HCT116 (cell line): Measurements from ENCODE around the gene ROCK2. TPM values are rescaled to one million over a fixed set of nuclear protein-coding genes. Genes with fewer than 3 reads are reported as not detected.

ENCODE experiments used
- ATAC-seq: fragments of 200-7000 bp; cut with Tn5 transposase; 2 replicates; pipeline ENCODE4 v1.9.1; 2020; ENCODE audit warnings: mild to moderate bottlenecking, moderate library complexity
- BruUV-seq: library from RNA; stranded (reverse); fragments of 400-500 nt; replicated peaks from 2 replicates; lab custom pipeline; 2021; lab: Mats Ljungman, UMichigan
- CTCF ChIA-PET: fragments of 300-600 bp; sonication (Branson Sonifier 250); formaldehyde crosslinking; loops from one replicate; lab custom pipeline; 2021; ENCODE audit warnings: antibody characterized with exemption; lab: Charles Lee
- POLR2A ChIA-PET: fragments of 300-600, 350-600 bp; sonication (Branson Sonifier 250); formaldehyde crosslinking; loops from one replicate; lab custom pipeline; 2021; ENCODE audit warnings: antibody characterized with exemption; lab: Charles Lee
- RAD21 ChIA-PET, 2 experiments: fragments of 300-600 bp; sonication (Branson Sonifier 250); formaldehyde crosslinking; loops; one replicate each; lab custom pipeline; 2023; ENCODE audit warnings: low total read pairs in 2 of 2; ENCODE audit not compliant: uncharacterized antibody in 2 of 2, unreplicated experiment in 2 of 2, low non-redundant PET in 1 of 2; lab: Charles Lee
- DNase-seq: peaks from one replicate; pipeline ENCODE4 v3.0.0-alpha.2; 2010; ENCODE audit warnings: low read depth, low spot score
- H2AFZ ChIP-seq: fragments of 200-600 bp; shearing (Covaris generic), sonication (generic); 2 replicates; pipeline ENCODE4 v1.6.1; 2017; ENCODE audit warnings: low read depth, mixed run types, mixed read lengths, antibody characterized with exemption, low read length; ENCODE audit not compliant: poor library complexity, severe bottlenecking
- H3K27ac ChIP-seq: 2 replicates; pipeline ENCODE4 v1.5.1; 2012; ENCODE audit warnings: low read depth, low read length
- H3K27me3 ChIP-seq: fragments of 200-600 bp; sonication (generic); 2 replicates; pipeline ENCODE4 v1.6.1; 2016; ENCODE audit warnings: mixed run types, low read length, mixed read lengths; ENCODE audit not compliant: insufficient read depth
- H3K36me3 ChIP-seq, 2 experiments: fragments of 200-500 bp in 1 of 2; fragments of 200-600 bp in 1 of 2; sonication (Bioruptor generic) in 1 of 2; sonication (generic) in 1 of 2; 2 replicates each; pipeline versions ENCODE4 v1.5.1 to v1.6.1; 2014 to 2016; ENCODE audit warnings: low read length in 2 of 2, inconsistent platforms in 1 of 2, mixed read lengths in 1 of 2, mixed run types in 1 of 2; ENCODE audit not compliant: insufficient read depth in 2 of 2, control insufficient read depth in 1 of 2
- H3K4me1 ChIP-seq, 2 experiments: fragments of 200-600 bp in 1 of 2; sonication (generic) in 1 of 2; 2 replicates each; pipeline versions ENCODE4 v1.5.1 to v1.6.1; 2012 to 2017; ENCODE audit warnings: low read length in 2 of 2, inconsistent platforms in 1 of 2, mild to moderate bottlenecking in 1 of 2, mixed read lengths in 1 of 2, mixed run types in 1 of 2, moderate library complexity in 1 of 2; ENCODE audit not compliant: insufficient read depth in 2 of 2, control insufficient read depth in 1 of 2
- H3K4me2 ChIP-seq: fragments of 200-600 bp; sonication (generic); 2 replicates; pipeline ENCODE4 v1.6.1; 2017; ENCODE audit warnings: mixed run types, low read length, mixed read lengths
- H3K4me3 ChIP-seq, 2 experiments: fragments of 200-600 bp in 1 of 2; sonication (generic) in 1 of 2; replicated peaks in 1 of 2; 2 replicates each; pipeline ENCODE4 v1.5.1; 2011 to 2016; ENCODE audit warnings: low read length in 2 of 2, control low read depth in 1 of 2, low read depth in 1 of 2, mild to moderate bottlenecking in 1 of 2, mixed read lengths in 1 of 2, mixed run types in 1 of 2
- H3K79me2 ChIP-seq: fragments of 200-600 bp; sonication (generic); 2 replicates; pipeline ENCODE4 v1.6.1; 2017; ENCODE audit warnings: mild to moderate bottlenecking, mixed run types, low read length, moderate library complexity, mixed read lengths; ENCODE audit not compliant: insufficient read depth
- H3K9ac ChIP-seq: fragments of 200-600 bp; sonication (generic); 2 replicates; pipeline ENCODE4 v1.6.1; 2016; ENCODE audit warnings: low read length, mixed read lengths
- H3K9me2 ChIP-seq: fragments of 200-600 bp; sonication (generic), shearing (Covaris generic); 2 replicates; pipeline ENCODE4 v1.6.1; 2017; ENCODE audit warnings: mixed run types, mild to moderate bottlenecking, moderate library complexity; ENCODE audit not compliant: insufficient read depth
- H3K9me3 ChIP-seq, 2 experiments: fragments of 200-500 bp in 1 of 2; fragments of 200-600 bp in 1 of 2; sonication (Bioruptor generic) in 1 of 2; sonication (generic) in 1 of 2; 2 replicates each; pipeline ENCODE4 v1.6.1; 2014 to 2017; ENCODE audit warnings: low read length in 2 of 2, mixed read lengths in 2 of 2, inconsistent platforms in 1 of 2, low read depth in 1 of 2, mild to moderate bottlenecking in 1 of 2, mixed run types in 1 of 2, moderate library complexity in 1 of 2; ENCODE audit not compliant: control insufficient read depth in 1 of 2, insufficient read depth in 1 of 2
- H4K20me1 ChIP-seq: fragments of 200-600 bp; sonication (generic), shearing (Covaris generic); 2 replicates; pipeline ENCODE4 v1.6.1; 2017; ENCODE audit warnings: mixed run types, mild to moderate bottlenecking, moderate library complexity; ENCODE audit not compliant: insufficient read depth
- CBX3 ChIP-seq: IDR thresholded peaks from 2 replicates; pipeline ENCODE4 v1.6.1; 2012; ENCODE audit warnings: low read depth
- CEBPB ChIP-seq: IDR thresholded peaks from 2 replicates; pipeline ENCODE4 v1.6.1; 2012; ENCODE audit warnings: low read depth
- CTCF ChIP-seq, 3 experiments: fragments of 200-600 bp in 1 of 3; sonication (generic) in 1 of 3; IDR thresholded peaks in 2 of 3; conservative IDR thresholded peaks in 1 of 3; 2 replicates each; pipeline ENCODE4 v1.5.1; 2012 to 2017; ENCODE audit warnings: low read depth in 2 of 3, low read length in 2 of 3, antibody characterized with exemption in 1 of 3, borderline replicate concordance in 1 of 3, control low read depth in 1 of 3, mild to moderate bottlenecking in 1 of 3, mixed read lengths in 1 of 3, mixed run types in 1 of 3, moderate library complexity in 1 of 3; ENCODE audit not compliant: insufficient read depth in 1 of 3
- EGR1 ChIP-seq: IDR thresholded peaks from 2 replicates; pipeline ENCODE4 v1.6.1; 2012; ENCODE audit warnings: low read depth
- EZH2 ChIP-seq: fragments of 200-600 bp; sonication (generic); IDR thresholded peaks from 2 replicates; pipeline ENCODE4 v1.6.1; 2017; ENCODE audit warnings: antibody characterized with exemption, mixed run types
- EZH2phosphoT487 ChIP-seq: fragments of 200-600 bp; IDR thresholded peaks from 2 replicates; pipeline ENCODE4 v1.6.1; 2018; ENCODE audit warnings: antibody characterized with exemption, borderline replicate concordance
- FOSL1 ChIP-seq: IDR thresholded peaks from 2 replicates; pipeline ENCODE4 v1.6.1; 2012; ENCODE audit warnings: low read depth
- MAX ChIP-seq: IDR thresholded peaks from 2 replicates; pipeline ENCODE4 v1.6.1; 2012
- POLR2AphosphoS5 ChIP-seq: IDR thresholded peaks from 2 replicates; pipeline ENCODE4 v1.6.1; 2011; ENCODE audit warnings: mild to moderate bottlenecking, low read depth, low read length, moderate library complexity
- RAD21 ChIP-seq: IDR thresholded peaks from 2 replicates; pipeline ENCODE4 v1.6.1; 2012; ENCODE audit warnings: low read depth, mild to moderate bottlenecking
- SIN3A ChIP-seq: IDR thresholded peaks from 2 replicates; pipeline ENCODE4 v1.6.1; 2012; ENCODE audit warnings: low read depth
- SP1 ChIP-seq: IDR thresholded peaks from 2 replicates; pipeline ENCODE4 v1.6.1; 2012; ENCODE audit warnings: low read depth
- SRF ChIP-seq: IDR thresholded peaks from 2 replicates; pipeline ENCODE4 v1.6.1; 2012; ENCODE audit warnings: low read depth
- TCF7L2 ChIP-seq: IDR thresholded peaks from 2 replicates; pipeline ENCODE4 v1.7.0; 2011; ENCODE audit warnings: borderline replicate concordance, inconsistent platforms; ENCODE audit not compliant: insufficient read depth, insufficient read length; ENCODE audit errors: extremely low read depth
- ZFX ChIP-seq: fragments of 450-650 bp; IDR thresholded peaks from 2 replicates; pipeline ENCODE4 v1.6.1; 2017
- intact Hi-C: fragments of 100-400 bp; cut with micrococcal nuclease; formaldehyde crosslinking; loops from 2 replicates; pipeline ENCODE4 v1.10.0; 2022
- total RNA-seq: library from RNA; stranded (reverse); gene quantifications from one replicate; pipeline ENCODE4 v1.2.1, GENCODE V29; 2021; ENCODE audit not compliant: unreplicated experiment

ROCK2 gene
- total RNA-seq, 1 experiment from 2014 or later: 48.0 TPM

- TF ChIP-seq SP1: peak; percentile 69
- no peak; the same call in 1 of the 2 replicates for TF ChIP-seq CBX3
- no peak for TF ChIP-seq EZH2
- no peak for TF ChIP-seq CTCF (IDR thresholded peaks at IDR 0.05 in 2 of 3, conservative IDR thresholded peaks at IDR 0.05 in 1 of 3; ENCODE audit: borderline replicate concordance in 1 of 3, insufficient read depth in 1 of 3, low read depth in 2 of 3, low read length in 2 of 3)
- TF ChIP-seq POLR2AphosphoS5: no peak
- TF ChIP-seq EZH2phosphoT487: no peak
- TF ChIP-seq RAD21: 0 out of 2 replicates have a peak, but pooled peaks have one; percentile 18
- TF ChIP-seq SRF: peak; percentile 87
- TF ChIP-seq ZFX: peak; percentile 32; the same call in 1 of the 2 replicates
- peak; percentile 54; the same call in 1 of the 2 replicates for TF ChIP-seq CEBPB
Measured at GRCh38 chr2:11344956-11345677, 681 bp upstream of the ROCK2 start (continued).

- Histone ChIP-seq H3K9ac (peak overlapping the region; percentile 85), H3K9me2 (no peaks in the 10 kb centered on the region), H3K36me3 (no peaks in the 10 kb centered on the region), H3K4me3 (peak overlapping the region; percentile 81 to 92), H3K4me2 (peak overlapping the region; percentile 75), H3K79me2 (peaks cover 52% of the 10 kb centered on the region), H3K27ac (peak overlapping the region; percentile 95), H3K4me1 (peaks cover 48 to 54% of the 10 kb centered on the region in 2 experiments), H4K20me1 (peaks cover 20% of the 10 kb centered on the region; the same call in 1 of the 2 replicates), H3K9me3 (no peaks in the 10 kb centered on the region), H2AFZ (no peak overlapping the region), H3K27me3 (no peaks in the 10 kb centered on the region)
- POLR2A ChIA-PET: no interaction called here
- no peak for DNase-seq
- peak; percentile 13 for ATAC-seq
- CTCF ChIA-PET: interaction anchor here (1.0 kb wide), 1 partner anchor 12 kb away, joined by 3 read pairs; no protein-coding TSS in a partner anchor
- intact Hi-C loops: loop anchor here (2.0 kb wide), 1 partner anchor 211 kb away; a partner anchor contains a TSS
- TF ChIP-seq EGR1: no peak
- TF ChIP-seq CBX3: no peak
- TF ChIP-seq FOSL1: no peak
- no peak for TF ChIP-seq EZH2phosphoT487
- peak; percentile 68 for TF ChIP-seq TCF7L2
- TF ChIP-seq MAX: peak; percentile 61; the same call in 1 of the 2 replicates
- peak; percentile 85 for TF ChIP-seq ZFX
- TF ChIP-seq SIN3A: no peak; the same call in 1 of the 2 replicates
- TF ChIP-seq CTCF (IDR thresholded peaks at IDR 0.05 in 2 of 3, conservative IDR thresholded peaks at IDR 0.05 in 1 of 3; ENCODE audit: borderline replicate concordance in 1 of 3, insufficient read depth in 1 of 3, low read depth in 2 of 3, low read length in 2 of 3): no peak
- RAD21 ChIA-PET: interaction anchor here in 1 of 2 experiments (0.7 kb wide), 1 partner anchor 68 kb away, joined by 3 read pairs; no protein-coding TSS in a partner anchor
- no TSS peak for BruUV-seq
Measured at GRCh38 chr2:11343650-11344341, 640 bp downstream of the ROCK2 start.
